ENCODE results near the gene SIRT3. TPM values are rescaled to one million over a fixed set of nuclear protein-coding genes. Genes with fewer than 3 reads are reported as not detected.

SIRT3 gene
- total and polyA plus RNA-seq, 4 donors = 14.6 to 21.2 (median 16.4) TPM

DNA sequence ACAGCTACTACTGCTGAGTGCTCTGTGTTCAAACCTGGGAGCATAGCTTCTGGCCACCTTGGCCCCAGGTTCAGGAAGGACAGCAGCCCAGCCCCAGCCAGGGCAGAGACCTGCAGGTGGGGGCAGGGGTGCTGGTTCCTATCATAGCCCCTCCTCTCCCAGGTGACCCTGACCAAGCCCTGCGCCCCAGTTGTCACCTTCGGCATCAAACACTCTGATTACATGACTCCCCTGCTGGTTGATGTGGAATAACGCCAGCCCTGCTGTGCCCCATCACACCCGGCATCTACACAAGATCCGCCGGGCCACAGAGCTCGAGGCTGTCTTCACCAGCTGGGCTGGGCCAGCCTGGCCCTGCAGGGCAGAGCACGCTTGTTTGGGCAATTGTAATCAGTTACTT lies 36.4 kb downstream of the SIRT3 start:
- Histone ChIP-seq H3K4me3 (no peak overlapping the region), H3K36me3 (ENCODE audit: control insufficient read depth in 4 of 4, insufficient read depth in 4 of 4, low read length in 4 of 4) (peaks cover 0 to 18% (median 12%) of the 10 kb centered on the region in 4 donors), H3K4me1 (ENCODE audit: control insufficient read depth in 5 of 5, insufficient read depth in 5 of 5, low read length in 5 of 5) (peaks cover 0 to 4% (median 0%) of the 10 kb centered on the region in 5 donors), H3K9me3 (ENCODE audit: control insufficient read depth in 4 of 4, insufficient read depth in 3 of 4, low read length in 3 of 4) (no peaks in the 10 kb centered on the region), H3K27me3 (ENCODE audit: control insufficient read depth in 3 of 3, insufficient read depth in 3 of 3, low read length in 2 of 3) (no peaks in the 10 kb centered on the region), H3K27ac (ENCODE audit: low read depth in 1 of 2, low read length in 1 of 2) (no peak overlapping the region), H3K9ac (ENCODE audit: insufficient read depth in 1 of 2, low read length in 2 of 2) (no peak overlapping the region)
- TF ChIP-seq, protein P1, sequence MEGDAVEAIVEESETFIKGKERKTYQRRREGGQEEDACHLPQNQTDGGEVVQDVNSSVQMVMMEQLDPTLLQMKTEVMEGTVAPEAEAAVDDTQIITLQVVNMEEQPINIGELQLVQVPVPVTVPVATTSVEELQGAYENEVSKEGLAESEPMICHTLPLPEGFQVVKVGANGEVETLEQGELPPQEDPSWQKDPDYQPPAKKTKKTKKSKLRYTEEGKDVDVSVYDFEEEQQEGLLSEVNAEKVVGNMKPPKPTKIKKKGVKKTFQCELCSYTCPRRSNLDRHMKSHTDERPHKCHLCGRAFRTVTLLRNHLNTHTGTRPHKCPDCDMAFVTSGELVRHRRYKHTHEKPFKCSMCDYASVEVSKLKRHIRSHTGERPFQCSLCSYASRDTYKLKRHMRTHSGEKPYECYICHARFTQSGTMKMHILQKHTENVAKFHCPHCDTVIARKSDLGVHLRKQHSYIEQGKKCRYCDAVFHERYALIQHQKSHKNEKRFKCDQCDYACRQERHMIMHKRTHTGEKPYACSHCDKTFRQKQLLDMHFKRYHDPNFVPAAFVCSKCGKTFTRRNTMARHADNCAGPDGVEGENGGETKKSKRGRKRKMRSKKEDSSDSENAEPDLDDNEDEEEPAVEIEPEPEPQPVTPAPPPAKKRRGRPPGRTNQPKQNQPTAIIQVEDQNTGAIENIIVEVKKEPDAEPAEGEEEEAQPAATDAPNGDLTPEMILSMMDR (IDR thresholded peaks at IDR 0.05; ENCODE audit: control extremely low read depth, extremely low read depth) = no peak
- ATAC-seq (ENCODE audit: insufficient read depth, low FRiP score) (no peak), DNase-seq (no peak)
- 86 to 90% methylated on average over 8 of the region's 8 CpGs for WGBS, 2 donors

DNA sequence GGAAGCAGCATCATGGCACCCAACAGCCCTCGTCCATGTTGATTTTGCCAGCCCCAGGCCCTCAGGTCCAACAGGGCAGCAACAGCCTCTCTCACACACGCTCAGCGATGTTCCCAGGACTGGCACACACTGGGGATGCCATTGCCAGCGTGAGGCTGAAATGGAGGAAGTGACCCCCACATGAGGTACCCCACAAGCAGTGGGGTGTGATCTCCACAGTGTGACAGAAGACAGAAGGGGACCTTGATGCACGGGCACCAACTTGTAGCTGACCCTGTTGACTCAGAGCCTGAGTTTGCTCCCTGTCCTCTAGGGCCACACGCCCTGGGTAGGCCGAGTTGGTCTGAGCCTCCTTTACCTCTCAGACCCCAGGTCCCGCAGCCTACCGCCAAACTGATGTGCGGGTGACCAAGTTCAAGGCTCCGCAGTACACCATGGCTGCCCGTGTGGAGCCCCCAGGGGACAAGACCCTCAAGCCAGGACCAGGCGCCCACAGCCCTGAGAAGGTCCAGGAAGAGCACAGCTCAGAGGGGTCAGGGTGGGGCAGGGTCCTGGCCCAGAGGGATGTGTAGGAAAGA lies 37.0 kb downstream of the SIRT3 start:
- peaks cover 0 to 11% (median 7%) of the 10 kb centered on the region in 4 donors for H3K36me3 ChIP-seq (ENCODE audit: control insufficient read depth in 4 of 4, insufficient read depth in 4 of 4, low read length in 4 of 4)
- peaks cover 0 to 4% (median 0%) of the 10 kb centered on the region in 5 donors for H3K4me1 ChIP-seq (ENCODE audit: control insufficient read depth in 5 of 5, insufficient read depth in 5 of 5, low read length in 5 of 5)
- 90 to 91% methylated on average over 13 of the region's 13 CpGs for WGBS, 2 donors
- no peaks in the 10 kb centered on the region for H3K9me3 ChIP-seq (ENCODE audit: control insufficient read depth in 4 of 4, insufficient read depth in 3 of 4, low read length in 3 of 4)
- ATAC-seq (ENCODE audit: insufficient read depth, low FRiP score) (no peak), DNase-seq (no peak)
- TF ChIP-seq, protein P1 (IDR thresholded peaks at IDR 0.05; ENCODE audit: control extremely low read depth, extremely low read depth) = no peak
- no peaks in the 10 kb centered on the region for H3K27me3 ChIP-seq (ENCODE audit: control insufficient read depth in 3 of 3, insufficient read depth in 3 of 3, low read length in 2 of 3)
- H3K4me3 ChIP-seq = no peak overlapping the region
- H3K9ac ChIP-seq (ENCODE audit: insufficient read depth in 1 of 2, low read length in 2 of 2) = no peak overlapping the region
- H3K27ac ChIP-seq (ENCODE audit: low read depth in 1 of 2, low read length in 1 of 2) = no peak overlapping the region

GRCh38 chr11:198236-198806 lies 37.8 kb downstream of the SIRT3 start:
- H3K4me3 ChIP-seq = no peak overlapping the region
- H3K4me1 ChIP-seq (ENCODE audit: control insufficient read depth in 5 of 5, insufficient read depth in 5 of 5, low read length in 5 of 5) = peaks cover 0 to 1% (median 0%) of the 10 kb centered on the region in 5 donors
- no peak overlapping the region for H3K9ac ChIP-seq (ENCODE audit: insufficient read depth in 1 of 2, low read length in 2 of 2)
- H3K27ac ChIP-seq (ENCODE audit: low read depth in 1 of 2, low read length in 1 of 2) = no peak overlapping the region
- DNase-seq (no peak), ATAC-seq (ENCODE audit: insufficient read depth, low FRiP score) (no peak)
- H3K9me3 ChIP-seq (ENCODE audit: control insufficient read depth in 4 of 4, insufficient read depth in 3 of 4, low read length in 3 of 4) = no peaks in the 10 kb centered on the region
- TF ChIP-seq, protein P1 (IDR thresholded peaks at IDR 0.05; ENCODE audit: control extremely low read depth, extremely low read depth) = no peak
- 92 to 94% methylated on average over 15 to 21 of the region's 21 CpGs for WGBS, 2 donors
- H3K27me3 ChIP-seq (ENCODE audit: control insufficient read depth in 3 of 3, insufficient read depth in 3 of 3, low read length in 2 of 3) = no peaks in the 10 kb centered on the region
- H3K36me3 ChIP-seq (ENCODE audit: control insufficient read depth in 4 of 4, insufficient read depth in 4 of 4, low read length in 4 of 4) = peaks cover 0 to 7% (median 3%) of the 10 kb centered on the region in 4 donors

All from lung (tissue), 12 donors.